MV-4-11 (cell line): Measurements from ENCODE around the gene IL33.
"Not testable (repeated sequence)": the region's sequence is repeated elsewhere in the genome, so short reads cannot be mapped to it uniquely, and the experiment has no call there.

ENCODE experiments used
- DNase-seq: peaks from one replicate; lab custom pipeline; 2025; lab: John Stamatoyannopoulos, UW

IL33 gene, protein sequence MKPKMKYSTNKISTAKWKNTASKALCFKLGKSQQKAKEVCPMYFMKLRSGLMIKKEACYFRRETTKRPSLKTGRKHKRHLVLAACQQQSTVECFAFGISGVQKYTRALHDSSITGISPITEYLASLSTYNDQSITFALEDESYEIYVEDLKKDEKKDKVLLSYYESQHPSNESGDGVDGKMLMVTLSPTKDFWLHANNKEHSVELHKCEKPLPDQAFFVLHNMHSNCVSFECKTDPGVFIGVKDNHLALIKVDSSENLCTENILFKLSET

GRCh38 chr9:6215562-6215961 is at the start of gene IL33:
IL33 (plus strand) TSS chr9:6215807; CDS start chr9:6241695, 25,888 bp downstream.
- no peak for DNase-seq

- DNase-seq = no peak
Measured at GRCh38 chr9:6171667-6172066, 43.9 kb upstream of the IL33 start.

- DNase-seq = no peak
Measured at GRCh38 chr9:6173914-6174313, 41.7 kb upstream of the IL33 start.

- DNase-seq = not testable (repeated sequence)
Measured at GRCh38 chr9:6182549-6183226, 32.9 kb upstream of the IL33 start.

GRCh38 chr9:6183227-6183551 is 32.4 kb upstream of the IL33 start:
- DNase-seq = no peak

GRCh38 chr9:6183627-6184026 is 32.0 kb upstream of the IL33 start:
- DNase-seq = no peak

DNA sequence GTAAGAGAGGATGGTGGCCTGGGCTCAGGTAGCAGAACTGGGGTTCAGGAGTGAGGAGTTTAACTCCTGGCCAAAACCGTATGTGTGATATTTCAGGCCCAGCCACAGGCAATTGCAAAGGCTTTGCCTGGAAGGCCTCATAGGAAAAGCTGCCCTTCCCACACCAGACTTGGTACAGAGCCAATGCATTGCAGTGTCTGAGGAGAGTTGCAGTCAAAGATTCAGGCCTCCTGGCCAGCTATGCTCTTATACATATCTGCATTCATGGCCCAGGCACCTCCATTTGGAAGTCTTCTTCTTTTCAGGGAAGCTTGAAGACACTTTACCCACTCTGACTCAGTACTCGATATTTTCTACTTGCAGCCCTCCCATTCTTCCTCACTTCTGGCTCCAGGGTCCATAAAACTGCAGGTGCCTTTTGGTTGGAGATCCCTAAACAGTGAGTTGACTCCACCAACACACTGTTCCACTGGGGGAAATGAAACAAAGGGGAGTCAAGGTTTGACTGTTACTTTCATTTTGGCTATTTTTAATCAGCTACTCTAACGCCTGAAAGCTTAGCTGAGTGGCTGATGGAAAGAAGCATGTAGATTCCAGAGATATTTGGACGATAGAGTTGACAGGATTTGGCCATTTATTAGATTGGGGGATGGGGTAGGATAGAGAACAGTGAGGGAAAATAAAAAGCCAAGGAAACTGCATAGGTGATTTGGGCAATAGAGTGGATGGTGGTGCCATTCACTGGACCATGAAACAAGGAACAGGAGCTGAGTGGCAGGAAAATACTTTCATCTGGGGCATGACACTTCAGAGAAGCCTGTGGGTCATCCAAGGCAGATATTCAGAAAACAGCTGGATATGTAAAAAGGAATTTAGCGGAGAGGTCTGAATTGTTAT is 30.6 kb upstream of the IL33 start:
- no peak for DNase-seq

DNA sequence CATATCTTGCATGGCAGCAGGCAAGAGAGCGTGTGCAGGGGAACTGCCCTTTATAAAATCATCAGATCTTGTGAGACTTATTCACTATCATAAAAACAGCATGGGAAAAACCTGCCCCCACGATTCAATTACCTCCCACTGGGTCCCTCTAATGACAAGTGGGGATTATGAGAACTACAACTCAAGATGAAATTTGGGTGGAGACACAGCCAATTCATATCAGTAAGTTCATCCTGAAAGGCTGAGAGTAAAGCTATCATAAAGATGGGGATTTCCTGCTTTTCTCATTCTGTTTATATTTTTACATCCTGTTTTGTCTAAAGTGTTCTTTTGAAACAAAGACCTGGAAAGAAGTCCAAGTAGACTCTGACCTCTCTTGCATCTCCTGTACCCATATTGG is 28.9 kb upstream of the IL33 start:
- DNase-seq = no peak

DNA sequence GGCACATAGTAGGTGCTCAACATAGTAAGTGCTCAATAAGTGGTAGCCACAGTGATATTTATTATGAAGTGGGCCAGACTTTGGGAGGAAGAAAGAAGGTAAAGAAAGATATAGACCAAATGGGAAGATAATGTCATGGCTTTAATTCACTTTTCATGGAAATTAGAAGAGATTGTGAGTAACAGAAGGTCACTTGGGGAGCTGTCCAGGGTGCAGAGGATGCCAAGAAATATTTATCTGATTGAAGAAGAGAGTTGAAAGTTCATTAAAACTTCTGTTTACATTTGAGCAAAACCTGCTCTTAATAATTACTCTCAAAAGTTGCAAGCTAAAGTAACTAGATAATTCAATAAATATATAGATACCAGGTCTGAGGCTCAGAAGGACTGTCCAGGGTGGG is 28.3 kb upstream of the IL33 start:
- DNase-seq = no peak

GRCh38 chr9:6188466-6188865 is 27.1 kb upstream of the IL33 start:
- DNase-seq = no peak

DNA sequence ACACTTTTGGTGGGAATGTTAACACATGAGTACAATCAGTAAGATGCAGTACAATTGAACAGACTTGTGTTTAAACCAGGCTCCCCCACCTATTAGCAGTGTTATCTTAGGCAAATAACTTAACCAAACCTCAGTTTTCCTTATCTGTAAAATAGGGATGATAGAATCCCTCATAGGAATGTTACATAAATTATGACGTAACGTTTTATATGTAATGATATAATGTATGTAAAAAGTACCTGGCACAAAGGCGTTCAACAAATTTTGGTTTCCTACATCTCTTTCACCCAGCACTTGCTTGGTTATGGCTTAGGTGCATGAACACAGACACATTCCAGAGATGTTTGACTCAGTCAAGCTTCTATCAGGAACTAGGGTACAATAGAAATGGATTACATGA is 26.7 kb upstream of the IL33 start:
- no peak for DNase-seq

DNA sequence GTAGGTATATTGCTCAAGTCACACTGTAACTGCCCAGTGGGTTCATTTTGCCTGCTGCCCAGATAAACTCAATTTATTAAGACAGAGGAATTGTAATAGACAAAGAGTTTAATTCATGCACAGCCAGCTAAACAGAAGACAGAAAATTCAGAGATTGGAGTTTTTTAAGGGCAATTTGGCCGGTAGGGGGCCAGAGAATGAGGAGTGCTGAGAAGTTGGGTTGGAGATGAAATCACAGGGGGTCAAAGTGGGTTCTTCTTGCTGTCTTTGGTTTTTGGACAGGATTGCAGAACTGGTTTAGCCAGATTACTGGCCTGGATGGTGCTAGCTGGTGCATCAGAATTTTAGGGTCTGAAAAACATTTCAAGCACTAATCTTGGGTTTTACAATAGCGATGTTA is 20.7 kb upstream of the IL33 start:
- no peak for DNase-seq

GRCh38 chr9:6195714-6196360 is 19.8 kb upstream of the IL33 start:
- no peak for DNase-seq

- DNase-seq = no peak
Measured at GRCh38 chr9:6197330-6197729, 18.3 kb upstream of the IL33 start.

GRCh38 chr9:6198251-6198650 is 17.4 kb upstream of the IL33 start:
- DNase-seq = no peak

GRCh38 chr9:6199596-6199995 is 16.0 kb upstream of the IL33 start:
- no peak for DNase-seq

- no peak for DNase-seq
Measured at GRCh38 chr9:6200761-6201160, 14.8 kb upstream of the IL33 start.

DNA sequence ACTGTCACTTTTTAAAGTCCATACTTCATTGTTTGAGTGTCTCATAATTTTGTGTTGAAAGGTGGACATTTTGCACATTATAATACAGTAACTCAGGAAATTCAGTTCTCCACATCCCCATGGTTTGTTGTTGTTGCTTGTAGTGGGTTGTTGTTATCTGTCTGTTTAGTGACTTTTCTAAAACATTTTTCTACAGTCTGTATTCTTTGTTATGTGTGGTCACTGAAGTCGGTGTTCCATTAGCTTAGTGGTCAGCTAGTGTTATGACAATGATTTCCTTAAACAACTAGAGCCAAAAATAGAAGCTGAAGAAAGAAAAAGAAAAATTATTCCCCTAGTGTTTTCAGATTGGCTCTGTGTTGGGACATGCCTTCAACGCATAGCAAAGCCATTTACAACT is 5.6 kb upstream of the IL33 start:
- DNase-seq = no peak

- DNase-seq = no peak
Measured at GRCh38 chr9:6212722-6213375, 2.8 kb upstream of the IL33 start.

DNA sequence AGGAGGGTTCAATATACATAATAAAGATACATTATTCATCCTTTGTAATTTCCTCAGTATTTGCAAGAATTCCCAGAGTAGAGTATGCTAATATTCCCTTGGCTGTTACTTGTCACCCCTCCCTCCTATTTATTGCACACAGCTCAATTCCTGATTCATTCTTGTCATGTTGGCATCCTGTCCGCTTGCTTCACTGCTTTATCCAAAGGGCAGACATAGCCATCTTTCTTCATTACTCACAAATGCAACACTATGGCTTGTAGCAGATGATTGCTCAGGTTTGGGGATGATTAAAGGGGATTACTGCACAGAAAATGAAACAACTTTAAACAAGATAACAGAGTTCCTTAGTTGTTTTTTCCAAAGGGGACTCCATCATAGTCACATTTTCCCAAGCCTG is 1.2 kb upstream of the IL33 start:
- DNase-seq = no peak

DNA sequence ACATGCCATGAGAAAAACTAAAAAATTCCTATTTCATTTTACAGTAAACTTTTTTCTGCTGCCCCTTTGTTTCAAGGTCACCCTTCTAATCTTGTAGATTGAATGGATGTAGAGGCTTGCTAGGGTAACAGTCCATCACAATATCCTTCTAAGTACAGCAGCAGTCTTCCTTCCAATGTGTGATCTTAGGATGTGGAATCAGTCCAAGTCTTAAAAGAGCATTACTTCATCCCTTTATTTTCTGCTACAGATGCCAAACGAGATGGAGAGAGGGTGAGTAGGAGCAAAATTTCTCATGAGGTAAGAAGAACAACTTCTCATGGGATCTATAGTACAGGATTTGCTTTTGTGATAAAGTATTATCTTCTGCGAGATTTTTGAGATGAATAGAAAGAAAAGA is 704 bp upstream of the IL33 start:
- DNase-seq = no peak

GRCh38 chr9:6216002-6216401 is 395 bp downstream of the IL33 start:
- DNase-seq = no peak
